Right atrium auricular region (tissue), 2 donors: Measurements from ENCODE around the gene OSBPL7. TPM values are rescaled to one million over a fixed set of nuclear protein-coding genes. Genes with fewer than 3 reads are reported as not detected.

ENCODE experiments used
- DNase-seq: peaks from one replicate; pipeline ENCODE4 v3.0.0-alpha.2; 2019; ENCODE audit warnings: low spot score
- H3K27ac ChIP-seq, 2 donors: fragments of 200-600 bp; sonication (generic); 1 replicate in 1 of 2; 2 replicates in 1 of 2; pipeline ENCODE4 v1.5.1; 2016 to 2019
- H3K27me3 ChIP-seq, 2 donors: fragments of 200-600 bp; sonication (generic); one replicate each; pipeline versions ENCODE4 v1.5.1 to v1.6.0; 2017 to 2019
- H3K36me3 ChIP-seq: fragments of 200-600 bp; sonication (generic); one replicate; pipeline ENCODE4 v1.5.1; 2016
- H3K4me1 ChIP-seq, 2 donors: fragments of 200-600 bp; sonication (generic); one replicate each; pipeline versions ENCODE4 v1.5.1 to v1.6.0; 2017 to 2019
- H3K4me3 ChIP-seq, 2 donors: fragments of 200-600 bp; sonication (generic); 1 replicate in 1 of 2; 2 replicates in 1 of 2; pipeline ENCODE4 v1.5.1; 2017 to 2019; ENCODE audit warnings: mild to moderate bottlenecking in 1 of 2, moderate library complexity in 1 of 2
- H3K9me3 ChIP-seq, 2 donors: fragments of 200-600 bp; sonication (generic); one replicate each; pipeline ENCODE4 v1.5.1; 2019
- CTCF ChIP-seq, 2 donors: fragments of 200-600 bp; sonication (generic); IDR thresholded peaks; one replicate each; pipeline ENCODE4 v1.5.1; 2019; ENCODE audit warnings: antibody characterized with exemption in 2 of 2
- total RNA-seq, 2 donors: library from RNA; depleted of rRNA; stranded (reverse); fragments of >200 nt; gene quantifications; one replicate each; pipeline ENCODE4 v1.1.0, GENCODE V29; 2016

Gene OSBPL7
- total RNA-seq, 2 donors from 2014 or later: 2.3 to 3.6 TPM

- H3K4me1 ChIP-seq: no peaks in the 10 kb centered on the region
- no peak overlapping the region for H3K4me3 ChIP-seq
- H3K27ac ChIP-seq: no peak overlapping the region
- DNase-seq: no peak
- no peaks in the 10 kb centered on the region for H3K36me3 ChIP-seq
- no peaks in the 10 kb centered on the region for H3K27me3 ChIP-seq
- no peak for TF ChIP-seq CTCF (IDR thresholded peaks at IDR 0.05)
- H3K9me3 ChIP-seq: no peaks in the 10 kb centered on the region
Observed at GRCh38 chr17:47866941-47867340, 45.3 kb upstream of the OSBPL7 start.

- no peak for DNase-seq
- H3K27me3 ChIP-seq: no peaks in the 10 kb centered on the region
- no peaks in the 10 kb centered on the region for H3K4me1 ChIP-seq
- TF ChIP-seq CTCF (IDR thresholded peaks at IDR 0.05): no peak
- H3K9me3 ChIP-seq: no peaks in the 10 kb centered on the region
- H3K27ac ChIP-seq: no peak overlapping the region
- H3K4me3 ChIP-seq: no peak overlapping the region
- no peaks in the 10 kb centered on the region for H3K36me3 ChIP-seq
Observed at GRCh38 chr17:47864791-47865216, 43.2 kb upstream of the OSBPL7 start.

GRCh38 chr17:47862621-47863440 is 41.2 kb upstream of the OSBPL7 start:
- no peak for TF ChIP-seq CTCF (IDR thresholded peaks at IDR 0.05)
- Histone ChIP-seq H3K4me1 (no peaks in the 10 kb centered on the region), H3K27me3 (no peaks in the 10 kb centered on the region), H3K9me3 (no peaks in the 10 kb centered on the region), H3K4me3 (no peak overlapping the region), H3K27ac (no peak overlapping the region), H3K36me3 (no peaks in the 10 kb centered on the region)
- DNase-seq: no peak

GRCh38 chr17:47860386-47860785 is 38.8 kb upstream of the OSBPL7 start:
- Histone ChIP-seq H3K4me3 (no peak overlapping the region), H3K27ac (no peak overlapping the region), H3K4me1 (peaks cover 0 to 6% of the 10 kb centered on the region in 2 donors), H3K9me3 (no peaks in the 10 kb centered on the region), H3K27me3 (peaks cover 0 to 4% of the 10 kb centered on the region in 2 donors), H3K36me3 (no peaks in the 10 kb centered on the region)
- DNase-seq: no peak
- TF ChIP-seq CTCF (IDR thresholded peaks at IDR 0.05): no peak

- H3K4me1 ChIP-seq: peaks cover 0 to 6% of the 10 kb centered on the region in 2 donors
- no peaks in the 10 kb centered on the region for H3K9me3 ChIP-seq
- no peak for DNase-seq
- no peak overlapping the region for H3K4me3 ChIP-seq
- H3K36me3 ChIP-seq: no peaks in the 10 kb centered on the region
- TF ChIP-seq CTCF (IDR thresholded peaks at IDR 0.05): no peak
- H3K27me3 ChIP-seq: peaks cover 13 to 16% of the 10 kb centered on the region in 2 donors
- no peak overlapping the region for H3K27ac ChIP-seq
Observed at GRCh38 chr17:47857551-47858455, 36.2 kb upstream of the OSBPL7 start.
